ENCODE results near the gene ELOVL2. TPM values are rescaled to one million over a fixed set of nuclear protein-coding genes. Genes with fewer than 3 reads are reported as not detected.
A peak's percentile ranks its signal among the peaks of the same experiment; 100 is the strongest.

Gene ELOVL2
- total RNA-seq, 2 experiments from 2014 or later, result not detected

DNA sequence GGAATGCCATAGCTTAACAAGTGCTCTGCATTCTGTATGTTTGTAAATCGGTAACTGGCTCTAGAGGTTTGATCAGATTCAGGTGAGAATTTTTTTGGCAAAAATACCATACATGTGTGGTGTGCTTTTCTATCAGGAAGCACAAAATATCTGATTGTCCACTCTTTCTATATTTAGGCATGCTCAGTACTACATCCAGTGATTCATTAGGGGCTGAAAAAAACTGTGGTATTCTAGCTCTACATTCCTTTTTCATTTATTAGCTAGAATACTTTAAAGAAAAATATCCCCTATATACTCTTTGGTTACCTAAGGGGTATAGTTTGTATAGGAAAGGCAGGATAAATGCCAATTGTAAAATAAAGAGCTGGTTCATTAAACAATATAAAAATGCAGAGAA, 10.6 kb upstream of the ELOVL2 start:
- Mint-ChIP-seq H3K36me3 (ENCODE audit: low read depth) (no peaks in the 10 kb centered on the region), H3K4me3 (no peak overlapping the region), H3K9me3 (ENCODE audit: insufficient read depth) (no peaks in the 10 kb centered on the region), H3K27ac (no peak overlapping the region), H3K27me3 (ENCODE audit: low read depth) (peaks cover 20% of the 10 kb centered on the region), H3K4me1 (ENCODE audit: low read depth) (no peaks in the 10 kb centered on the region)
- no peak for ATAC-seq
- ChIA-PET POLR2A (no interaction called here), CTCF (interaction anchor here (1.2 to 1.8 kb wide), 2 partner anchors 15 to 100 kb away, joined by 4 to 8 read pairs; no protein-coding TSS in a partner anchor)
- DNase-seq, result no peak

DNA sequence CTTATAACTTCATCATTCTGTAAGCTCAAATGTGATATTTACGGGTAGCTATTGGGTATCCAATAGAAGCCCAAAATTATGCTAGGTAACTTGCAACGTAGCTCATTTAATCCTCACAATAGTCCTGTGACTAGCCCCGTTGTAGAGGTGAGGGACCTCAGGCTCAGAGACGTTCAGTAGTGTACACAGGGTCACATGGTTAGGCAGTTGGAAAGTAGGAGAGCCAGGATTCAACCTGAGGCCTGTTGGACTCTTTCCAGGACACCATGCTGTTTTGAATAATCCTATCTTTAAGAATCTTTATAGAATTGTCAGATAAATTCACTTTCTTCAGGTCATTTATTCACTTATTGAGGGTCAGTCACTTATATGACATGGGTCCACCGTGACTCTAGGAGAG, 9.2 kb upstream of the ELOVL2 start:
- H3K36me3 Mint-ChIP-seq (ENCODE audit: low read depth), result no peaks in the 10 kb centered on the region
- H3K27me3 Mint-ChIP-seq (ENCODE audit: low read depth), result peaks cover 31% of the 10 kb centered on the region
- no peaks in the 10 kb centered on the region for H3K9me3 Mint-ChIP-seq (ENCODE audit: insufficient read depth)
- no peaks in the 10 kb centered on the region for H3K4me1 Mint-ChIP-seq (ENCODE audit: low read depth)
- no peak overlapping the region for H3K4me3 Mint-ChIP-seq
- no peak overlapping the region for H3K27ac Mint-ChIP-seq
- no peak for DNase-seq
- no peak for ATAC-seq
- ChIA-PET POLR2A (no interaction called here), CTCF (no interaction called here)

- ChIA-PET CTCF (no interaction called here), POLR2A (no interaction called here)
- H3K27me3 Mint-ChIP-seq (ENCODE audit: low read depth), result peaks cover 44% of the 10 kb centered on the region
- H3K36me3 Mint-ChIP-seq (ENCODE audit: low read depth), result no peaks in the 10 kb centered on the region
- ATAC-seq, result no peak
- H3K27ac Mint-ChIP-seq, result no peak overlapping the region
- no peaks in the 10 kb centered on the region for H3K4me1 Mint-ChIP-seq (ENCODE audit: low read depth)
- no peaks in the 10 kb centered on the region for H3K9me3 Mint-ChIP-seq (ENCODE audit: insufficient read depth)
- DNase-seq, result no peak
- no peak overlapping the region for H3K4me3 Mint-ChIP-seq
Observed at GRCh38 chr6:11050731-11051130, 6.6 kb upstream of the ELOVL2 start.

GRCh38 chr6:11044712-11045167, 635 bp upstream of the ELOVL2 start:
- Mint-ChIP-seq H3K36me3 (ENCODE audit: low read depth) (no peaks in the 10 kb centered on the region), H3K27me3 (ENCODE audit: low read depth) (peaks cover 64% of the 10 kb centered on the region), H3K4me1 (ENCODE audit: low read depth) (peaks cover 8% of the 10 kb centered on the region), H3K4me3 (peak overlapping the region; percentile 66), H3K9me3 (ENCODE audit: insufficient read depth) (no peaks in the 10 kb centered on the region), H3K27ac (no peak overlapping the region)
- DNase-seq (no peak), ATAC-seq (peak; percentile 25)
- ChIA-PET POLR2A (no interaction called here), CTCF (interaction anchor here (1.5 kb wide), 1 partner anchor 24 kb away, joined by 3 read pairs; no protein-coding TSS in a partner anchor)

GRCh38 chr6:11043378-11043960, 636 bp downstream of the ELOVL2 start:
- POLR2A ChIA-PET, result interaction anchor here (0.6 to 0.7 kb wide), 2 partner anchors 14 to 179 kb away, joined by 3 read pairs; no protein-coding TSS in a partner anchor
- DNase-seq (no peak), ATAC-seq (no peak)
- H3K9me3 Mint-ChIP-seq (ENCODE audit: insufficient read depth), result no peaks in the 10 kb centered on the region
- H3K36me3 Mint-ChIP-seq (ENCODE audit: low read depth), result no peaks in the 10 kb centered on the region
- CTCF ChIA-PET, result no interaction called here
- no peak overlapping the region for H3K27ac Mint-ChIP-seq
- H3K4me3 Mint-ChIP-seq, result peak overlapping the region; percentile 51
- peaks cover 8% of the 10 kb centered on the region for H3K4me1 Mint-ChIP-seq (ENCODE audit: low read depth)
- peaks cover 62% of the 10 kb centered on the region for H3K27me3 Mint-ChIP-seq (ENCODE audit: low read depth)

- Mint-ChIP-seq H3K27ac (no peak overlapping the region), H3K9me3 (ENCODE audit: insufficient read depth) (no peaks in the 10 kb centered on the region), H3K36me3 (ENCODE audit: low read depth) (no peaks in the 10 kb centered on the region), H3K4me1 (ENCODE audit: low read depth) (peaks cover 8% of the 10 kb centered on the region), H3K4me3 (peak overlapping the region; percentile 51), H3K27me3 (ENCODE audit: low read depth) (peaks cover 59% of the 10 kb centered on the region)
- no peak for ATAC-seq
- CTCF ChIA-PET, result no interaction called here
- no peak for DNase-seq
- POLR2A ChIA-PET, result interaction anchor here (0.6 to 0.7 kb wide), 3 partner anchors 14 to 573 kb away, joined by 3 read pairs; no protein-coding TSS in a partner anchor
Observed at GRCh38 chr6:11042750-11043377, 1.2 kb downstream of the ELOVL2 start.

GRCh38 chr6:11042025-11042749, 1.9 kb downstream of the ELOVL2 start:
- ATAC-seq (no peak), DNase-seq (no peak)
- Mint-ChIP-seq H3K36me3 (ENCODE audit: low read depth) (no peaks in the 10 kb centered on the region), H3K27me3 (ENCODE audit: low read depth) (peaks cover 61% of the 10 kb centered on the region), H3K27ac (no peak overlapping the region), H3K9me3 (ENCODE audit: insufficient read depth) (no peaks in the 10 kb centered on the region), H3K4me3 (no peak overlapping the region), H3K4me1 (ENCODE audit: low read depth) (peaks cover 8% of the 10 kb centered on the region)
- ChIA-PET CTCF (no interaction called here), POLR2A (interaction anchor here (0.6 kb wide), 1 partner anchor 573 kb away, joined by 3 read pairs; no protein-coding TSS in a partner anchor)

DNA sequence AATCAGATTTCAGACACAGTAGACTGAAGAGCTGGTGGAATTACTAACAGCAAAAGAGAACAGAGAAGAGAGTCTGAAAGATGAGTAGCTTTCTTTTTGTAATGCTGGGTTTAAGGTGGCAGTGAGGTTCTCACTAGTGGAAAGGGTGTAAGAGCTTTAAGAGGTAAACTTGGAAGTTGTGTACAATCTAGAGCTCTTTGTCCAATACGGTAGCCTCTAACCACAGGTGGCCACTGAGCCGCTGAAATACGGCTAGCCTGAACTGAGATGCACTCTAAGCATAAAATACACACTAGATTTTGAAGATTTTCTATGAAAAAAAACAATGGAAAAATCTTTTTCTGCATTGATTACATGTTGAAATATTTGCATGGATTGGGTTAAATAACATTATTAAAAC, 4.0 kb downstream of the ELOVL2 start:
- no peaks in the 10 kb centered on the region for H3K36me3 Mint-ChIP-seq (ENCODE audit: low read depth)
- H3K27me3 Mint-ChIP-seq (ENCODE audit: low read depth), result peaks cover 64% of the 10 kb centered on the region
- DNase-seq (no peak), ATAC-seq (no peak)
- H3K27ac Mint-ChIP-seq, result no peak overlapping the region
- ChIA-PET CTCF (no interaction called here), POLR2A (no interaction called here)
- no peak overlapping the region for H3K4me3 Mint-ChIP-seq
- no peaks in the 10 kb centered on the region for H3K9me3 Mint-ChIP-seq (ENCODE audit: insufficient read depth)
- H3K4me1 Mint-ChIP-seq (ENCODE audit: low read depth), result peaks cover 8% of the 10 kb centered on the region

DNA sequence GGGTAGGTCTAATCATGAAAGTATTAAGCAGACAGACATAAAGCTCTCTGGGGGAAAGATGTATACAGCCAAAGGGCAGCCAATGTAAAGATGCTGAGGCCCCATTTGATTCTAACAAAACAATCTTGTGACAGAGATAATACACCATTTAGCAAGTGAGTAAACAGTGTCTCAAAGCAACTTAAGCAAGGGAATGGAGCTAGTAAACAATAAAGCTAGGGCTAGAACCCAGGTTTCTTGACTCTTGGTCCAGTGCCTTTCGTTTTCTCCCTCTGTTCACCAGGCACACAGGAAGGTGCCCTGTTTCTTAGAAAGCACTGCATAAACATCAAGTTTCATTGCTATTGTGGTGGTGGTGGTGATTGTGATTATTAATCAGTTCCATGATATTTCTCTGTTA, 5.1 kb downstream of the ELOVL2 start:
- ATAC-seq, result no peak
- DNase-seq, result no peak
- H3K27me3 Mint-ChIP-seq (ENCODE audit: low read depth), result peaks cover 62% of the 10 kb centered on the region
- H3K27ac Mint-ChIP-seq, result no peak overlapping the region
- ChIA-PET POLR2A (no interaction called here), CTCF (interaction anchor here (1.8 kb wide), 1 partner anchor 12 kb away, joined by 5 read pairs; no protein-coding TSS in a partner anchor)
- H3K36me3 Mint-ChIP-seq (ENCODE audit: low read depth), result no peaks in the 10 kb centered on the region
- peaks cover 3% of the 10 kb centered on the region for H3K4me1 Mint-ChIP-seq (ENCODE audit: low read depth)
- no peaks in the 10 kb centered on the region for H3K9me3 Mint-ChIP-seq (ENCODE audit: insufficient read depth)
- no peak overlapping the region for H3K4me3 Mint-ChIP-seq

DNA sequence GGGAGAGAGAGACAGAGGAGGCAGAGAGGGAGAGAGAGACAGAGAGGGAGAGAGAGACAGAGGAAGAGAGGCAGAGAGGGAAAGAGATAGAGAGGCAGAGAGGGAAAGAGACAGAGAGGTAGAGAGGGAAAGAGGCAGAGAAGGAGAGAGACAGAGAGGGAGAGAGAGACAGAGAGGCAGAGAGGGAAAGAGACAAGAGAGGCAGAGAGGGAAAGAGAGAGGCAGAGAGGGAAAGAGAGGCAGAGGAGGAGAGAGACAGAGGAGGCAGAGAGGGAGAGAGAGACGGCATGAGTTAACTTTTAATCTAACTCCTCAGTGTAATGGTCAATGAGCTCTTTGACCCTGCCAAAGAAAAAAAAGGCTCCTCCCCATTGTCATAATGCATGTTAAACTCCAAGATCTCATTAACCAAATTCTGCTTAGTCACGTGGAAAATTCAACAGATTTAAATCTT, 7.1 kb downstream of the ELOVL2 start:
- DNase-seq, result no peak

GRCh38 chr6:11036351-11036740, 7.8 kb downstream of the ELOVL2 start:
- ChIA-PET CTCF (no interaction called here), POLR2A (no interaction called here)
- DNase-seq (no peak), ATAC-seq (no peak)
- Mint-ChIP-seq H3K4me3 (no peak overlapping the region), H3K9me3 (ENCODE audit: insufficient read depth) (no peaks in the 10 kb centered on the region), H3K36me3 (ENCODE audit: low read depth) (no peaks in the 10 kb centered on the region), H3K27me3 (ENCODE audit: low read depth) (peaks cover 52% of the 10 kb centered on the region), H3K27ac (no peak overlapping the region), H3K4me1 (ENCODE audit: low read depth) (no peaks in the 10 kb centered on the region)

More for the DNA sequence above, 7.1 kb downstream of the ELOVL2 start:
- Mint-ChIP-seq H3K9me3 (ENCODE audit: insufficient read depth) (no peaks in the 10 kb centered on the region), H3K27me3 (ENCODE audit: low read depth) (peaks cover 53% of the 10 kb centered on the region), H3K27ac (no peak overlapping the region), H3K36me3 (ENCODE audit: low read depth) (no peaks in the 10 kb centered on the region), H3K4me3 (no peak overlapping the region), H3K4me1 (ENCODE audit: low read depth) (no peaks in the 10 kb centered on the region)
- CTCF ChIA-PET, result no interaction called here
- ATAC-seq, result no peak
- POLR2A ChIA-PET, result no interaction called here

Measured in activated CD8-positive, alpha-beta T cell treated with anti-CD3 and anti-CD28 coated beads, Interleukin-2, amount 10 ng/mL, durations not matched to agents 7 days and 5 days (primary cell).